CD4-positive, alpha-beta T cell (primary cell): ENCODE results near the gene DHODH. TPM values are rescaled to one million over a fixed set of nuclear protein-coding genes. Genes with fewer than 3 reads are reported as not detected.
A peak's percentile ranks its signal among the peaks of the same experiment; 100 is the strongest.

Experiments
- ATAC-seq: fragments of 200-7000 bp; cut with Tn5 transposase; one replicate; pipeline ENCODE4 v1.10.0; 2022; ENCODE audit warnings: mild to moderate bottlenecking; ENCODE audit not compliant: poor library complexity
- CTCF ChIA-PET: fragments of 350-600 bp; sonication (Branson Sonifier 250); formaldehyde crosslinking; loops from one replicate; lab custom pipeline; 2021; ENCODE audit warnings: antibody characterized with exemption, inconsistent platforms; lab: Charles Lee
- POLR2A ChIA-PET: fragments of 350-600 bp; sonication (Branson Sonifier 250); formaldehyde crosslinking; loops from one replicate; lab custom pipeline; 2021; ENCODE audit warnings: antibody characterized with exemption, inconsistent platforms; lab: Charles Lee
- DNase-seq, 14 experiments: peaks; one replicate each; pipeline ENCODE4 v3.0.0-alpha.2; 2013 to 2020; ENCODE audit warnings: mixed read lengths in 2 of 14
- H3K27ac ChIP-seq, 2 donors: one replicate each; pipeline versions ENCODE4 v1.5.1 to v1.7.0; 2013; ENCODE audit warnings: low read length in 2 of 2, low read depth in 1 of 2, mild to moderate bottlenecking in 1 of 2
- H3K27me3 ChIP-seq, 2 experiments: 1 replicate in 1 of 2; 2 replicates in 1 of 2; pipeline versions ENCODE4 v1.6.1 to v1.7.0; 2013; ENCODE audit warnings: low read length in 2 of 2, control low read depth in 1 of 2, mild to moderate bottlenecking in 1 of 2, moderate library complexity in 1 of 2; ENCODE audit not compliant: insufficient read depth in 2 of 2, control insufficient read depth in 1 of 2
- H3K36me3 ChIP-seq: one replicate; pipeline ENCODE4 v1.6.1; 2013; ENCODE audit warnings: low read length, control low read depth; ENCODE audit not compliant: insufficient read depth
- H3K4me1 ChIP-seq: one replicate; pipeline ENCODE4 v1.6.1; 2013; ENCODE audit warnings: low read length, control low read depth; ENCODE audit not compliant: insufficient read depth
- H3K4me3 ChIP-seq: one replicate; pipeline ENCODE4 v1.5.1; 2013; ENCODE audit warnings: mild to moderate bottlenecking, low read length, moderate library complexity
- H3K9me3 ChIP-seq, 2 experiments: 1 replicate in 1 of 2; 2 replicates in 1 of 2; pipeline versions ENCODE4 v1.6.1 to v1.7.0; 2013; ENCODE audit warnings: low read length in 2 of 2, mild to moderate bottlenecking in 2 of 2, control low read depth in 1 of 2, moderate library complexity in 1 of 2; ENCODE audit not compliant: control insufficient read depth in 1 of 2, insufficient read depth in 1 of 2
- H3K27ac Mint-ChIP-seq: one replicate; pipeline ENCODE4 v1.8.0; 2020; ENCODE audit warnings: mixed read lengths
- H3K27me3 Mint-ChIP-seq: one replicate; pipeline ENCODE4 v1.8.0; 2021; ENCODE audit warnings: mixed read lengths
- H3K36me3 Mint-ChIP-seq: one replicate; pipeline ENCODE4 v1.8.0; 2021; ENCODE audit warnings: low read depth, mixed read lengths
- H3K4me1 Mint-ChIP-seq: one replicate; pipeline ENCODE4 v1.8.0; 2021; ENCODE audit warnings: low read depth, mixed read lengths
- H3K4me3 Mint-ChIP-seq: one replicate; pipeline ENCODE4 v1.8.0; 2020; ENCODE audit warnings: mild to moderate bottlenecking, mixed read lengths
- H3K9me3 Mint-ChIP-seq: one replicate; pipeline ENCODE4 v1.8.0; 2020; ENCODE audit warnings: mixed read lengths
- intact Hi-C, 2 experiments: fragments of 100-400 bp; cut with DNase I in 1 of 2; cut with micrococcal nuclease in 1 of 2; formaldehyde crosslinking; loops; one replicate each; pipeline versions ENCODE4 v1.15.1 to v1.9.0; 2023 to 2025; cut with DNase I, micrococcal nuclease
- polyA plus RNA-seq, 2 donors: library from polyadenylated mRNA; unstranded; fragments of 120-200 nt; gene quantifications; one replicate each; pipeline ENCODE4 v1.2.1, GENCODE V29; 2013
- total RNA-seq, 174 experiments: library from RNA in 2 of 174; stranded (reverse) in 2 of 174; gene quantifications; one replicate each; pipeline ENCODE4 v1.2.3 and lab custom pipeline; 2021 to 2026
- TF ChIP-seq, protein P1 (sequence below): fragments of 200-600 bp; IDR thresholded peaks from one replicate; pipeline ENCODE4 v1.8.0; 2022; ENCODE audit warnings: antibody characterized with exemption, mild to moderate bottlenecking

Gene DHODH
- total RNA-seq: 1 to 10 TPM; 2.5 to 2.7 TPM
- polyA plus RNA-seq (2013, experiment 1 of 2): 8.2 TPM
- 9.5 TPM for polyA plus RNA-seq (2013, experiment 2 of 2)
- 2.8 to 65.7 (median 17.8) reads per million in 172 experiments for total RNA-seq (lab: John Stamatoyannopoulos, UW)

DNA sequence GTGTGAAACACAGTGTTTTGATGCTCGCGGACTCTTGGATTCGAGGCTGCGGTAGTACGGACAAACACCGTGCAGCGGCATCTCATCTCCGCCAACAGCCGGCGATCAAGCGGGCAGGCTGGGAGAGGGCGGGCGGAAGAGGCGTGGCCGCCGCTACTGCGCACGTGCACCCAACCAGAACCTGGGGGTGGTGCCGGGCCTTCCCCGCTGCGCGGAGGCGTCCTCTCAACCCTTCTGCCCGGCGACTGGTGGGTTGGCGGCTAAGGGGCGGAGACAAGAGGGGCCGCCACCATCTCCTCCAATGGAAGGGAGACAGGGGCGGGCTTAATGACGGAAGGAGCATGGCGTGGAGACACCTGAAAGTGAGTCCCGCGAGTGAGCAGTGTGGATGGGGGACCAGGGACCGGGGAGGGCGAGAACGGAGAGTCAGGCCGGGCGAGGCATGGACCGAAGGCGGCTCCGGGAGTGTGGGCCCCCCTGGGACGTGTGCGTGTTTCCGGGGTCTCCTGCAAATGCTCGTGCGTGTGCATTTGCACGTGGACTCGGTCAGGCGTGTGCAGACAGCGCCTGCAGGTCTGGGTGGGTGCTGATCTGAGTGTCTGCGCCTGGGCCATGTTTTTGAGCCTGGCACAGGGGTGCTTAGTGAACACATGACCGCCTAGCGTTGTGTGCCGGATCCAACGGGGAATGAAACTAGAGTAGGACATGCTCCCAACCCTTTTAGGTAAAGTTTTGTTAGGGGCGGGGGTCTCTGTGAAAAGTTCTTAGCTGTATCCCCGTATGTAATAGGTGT lies at the start of gene DHODH:
Gene DHODH (plus strand): TSS at position 321 of the 793 bp plus-strand sequence. CDS start 21 bp downstream, at position 342.
- intact Hi-C loops: loop anchor here (1.0 to 5.0 kb wide), 8 partner anchors 85 to 1486 kb away; partner anchors contain the start of genes AP1G1 (in 2 of the 2), COG4 (in 1 of the 2), DHX38 (in 1 of the 2) and SF3B3 (in 1 of the 2)
- Mint-ChIP-seq H3K4me1 (peaks cover 12% of the 10 kb centered on the region), H3K27me3 (no peaks in the 10 kb centered on the region), H3K4me3 (peak within 1 kb of the TSS; percentile 96), H3K36me3 (peaks cover 17% of the 10 kb centered on the region), H3K9me3 (no peaks in the 10 kb centered on the region), H3K27ac (peak within 1 kb of the TSS; percentile 73)
- H3K4me1 ChIP-seq: peaks cover 19% of the 10 kb centered on the region
- H3K9me3 ChIP-seq: no peaks in the 10 kb centered on the region
- H3K36me3 ChIP-seq: peaks cover 8% of the 10 kb centered on the region
- H3K27me3 ChIP-seq: no peaks in the 10 kb centered on the region
- H3K4me3 ChIP-seq: peak within 1 kb of the TSS; percentile 99
- POLR2A ChIA-PET: no interaction called here
- peak within 1 kb of the TSS; percentile 29 to 58 for H3K27ac ChIP-seq
- CTCF ChIA-PET: no interaction called here
- peak; percentile 99 for ATAC-seq
- DNase-seq: peak; percentile 94 to 99 (median 97)
- TF ChIP-seq, protein P1, sequence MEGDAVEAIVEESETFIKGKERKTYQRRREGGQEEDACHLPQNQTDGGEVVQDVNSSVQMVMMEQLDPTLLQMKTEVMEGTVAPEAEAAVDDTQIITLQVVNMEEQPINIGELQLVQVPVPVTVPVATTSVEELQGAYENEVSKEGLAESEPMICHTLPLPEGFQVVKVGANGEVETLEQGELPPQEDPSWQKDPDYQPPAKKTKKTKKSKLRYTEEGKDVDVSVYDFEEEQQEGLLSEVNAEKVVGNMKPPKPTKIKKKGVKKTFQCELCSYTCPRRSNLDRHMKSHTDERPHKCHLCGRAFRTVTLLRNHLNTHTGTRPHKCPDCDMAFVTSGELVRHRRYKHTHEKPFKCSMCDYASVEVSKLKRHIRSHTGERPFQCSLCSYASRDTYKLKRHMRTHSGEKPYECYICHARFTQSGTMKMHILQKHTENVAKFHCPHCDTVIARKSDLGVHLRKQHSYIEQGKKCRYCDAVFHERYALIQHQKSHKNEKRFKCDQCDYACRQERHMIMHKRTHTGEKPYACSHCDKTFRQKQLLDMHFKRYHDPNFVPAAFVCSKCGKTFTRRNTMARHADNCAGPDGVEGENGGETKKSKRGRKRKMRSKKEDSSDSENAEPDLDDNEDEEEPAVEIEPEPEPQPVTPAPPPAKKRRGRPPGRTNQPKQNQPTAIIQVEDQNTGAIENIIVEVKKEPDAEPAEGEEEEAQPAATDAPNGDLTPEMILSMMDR: no peak

DNA sequence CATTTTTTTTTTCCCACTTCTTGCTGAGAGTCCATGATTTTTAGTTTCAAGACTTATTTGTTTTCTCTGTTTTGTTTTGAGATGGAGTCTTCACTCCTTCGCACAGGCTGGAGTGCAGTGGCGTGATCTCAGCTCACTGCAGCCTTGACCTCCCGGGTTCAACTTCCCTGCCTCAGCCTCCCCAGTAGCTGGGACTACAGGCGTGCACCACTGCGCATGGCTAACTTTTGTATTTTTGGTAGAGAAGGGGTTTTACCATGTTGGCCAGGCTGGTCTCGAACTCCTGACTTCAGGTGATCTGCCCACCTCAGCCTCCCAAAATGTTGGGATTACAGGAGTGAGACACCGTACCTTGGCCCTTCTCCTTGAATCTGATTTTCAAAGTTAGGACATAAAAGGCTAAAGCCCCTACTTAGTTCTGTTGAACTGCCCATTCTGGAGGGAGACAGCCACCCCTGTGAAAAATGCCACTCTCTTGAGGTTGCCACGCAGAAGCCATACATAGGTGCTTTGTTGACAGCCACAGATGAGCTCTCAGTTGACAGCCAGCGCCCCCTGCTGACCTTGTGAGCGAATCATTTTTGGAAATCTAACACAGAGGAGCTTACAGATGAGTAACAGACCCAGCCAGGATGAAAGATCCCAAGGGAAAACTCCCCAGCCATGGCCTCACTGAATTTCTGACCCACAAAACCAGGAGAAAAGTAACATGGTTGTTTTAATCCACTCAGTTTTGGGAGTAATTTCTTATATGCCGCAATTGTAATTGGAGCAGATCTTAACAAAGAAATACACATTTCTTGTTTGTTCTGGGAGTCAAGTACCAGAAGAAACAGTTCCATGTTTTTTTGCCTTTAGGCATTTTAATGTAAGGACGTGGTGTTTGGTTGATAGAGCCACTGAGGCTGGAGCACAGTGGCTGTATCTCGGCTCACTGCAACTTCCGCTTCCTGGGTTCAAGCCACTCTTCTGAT lies 47.2 kb upstream of the DHODH start:
- Mint-ChIP-seq H3K36me3 (no peaks in the 10 kb centered on the region), H3K4me3 (no peak overlapping the region), H3K4me1 (peaks cover 11% of the 10 kb centered on the region), H3K27ac (no peak overlapping the region), H3K9me3 (no peaks in the 10 kb centered on the region), H3K27me3 (no peaks in the 10 kb centered on the region)
- H3K27ac ChIP-seq: no peak overlapping the region
- H3K9me3 ChIP-seq: no peaks in the 10 kb centered on the region
- peak; percentile 67 to 90 (median 78) for DNase-seq
- H3K4me1 ChIP-seq: peaks cover 6% of the 10 kb centered on the region
- ChIA-PET CTCF (interaction anchor here (0.6 to 1.4 kb wide), 21 partner anchors 10 to 462 kb away, joined by 3 to 6 read pairs (median 3); partner anchors contain the start of genes AP1G1 and IST1), POLR2A (interaction anchor here (1.1 to 1.5 kb wide), 2 partner anchors 79 to 153 kb away, joined by 3 to 6 read pairs; partner anchors contain the start of gene AP1G1)
- intact Hi-C loops: loop anchor here (2.0 to 5.0 kb wide), 6 partner anchors 114 to 394 kb away; partner anchors contain the start of genes AP1G1 (in 1 of the 2) and ATXN1L (in 1 of the 2)
- TF ChIP-seq, protein P1: peak; percentile 80
- H3K36me3 ChIP-seq: no peaks in the 10 kb centered on the region
- H3K27me3 ChIP-seq: no peaks in the 10 kb centered on the region
- ATAC-seq: peak; percentile 91
- H3K4me3 ChIP-seq: no peak overlapping the region
